ENCODE results near the gene MGAT4B.

The MGAT4B gene

GRCh38 chr5:179777909-179778308 is 28.8 kb downstream of the MGAT4B start:
- TF ChIP-seq MAX (IDR thresholded peaks at IDR 0.05) (no peak), FOXM1 (IDR thresholded peaks at IDR 0.05; ENCODE audit: borderline replicate concordance, low read depth) (no peak), NFIC (IDR thresholded peaks at IDR 0.05) (no peak), CREB1 (IDR thresholded peaks at IDR 0.05; ENCODE audit: low read depth) (no peak), TAF1 (IDR thresholded peaks at IDR 0.05; ENCODE audit: low read depth) (no peak)

- TF ChIP-seq TCF12 (IDR thresholded peaks at IDR 0.05; ENCODE audit: low read depth): no peak
- TF ChIP-seq RAD21 (IDR thresholded peaks at IDR 0.05; ENCODE audit: low read depth): no peak
- TF ChIP-seq USF1 (IDR thresholded peaks at IDR 0.05): no peak
- no peak for TF ChIP-seq MAX (IDR thresholded peaks at IDR 0.05)
- no peak for TF ChIP-seq TEAD4 (IDR thresholded peaks at IDR 0.05)
- TF ChIP-seq TAF1 (IDR thresholded peaks at IDR 0.05; ENCODE audit: low read depth): no peak
- no peak for TF ChIP-seq NFIC (IDR thresholded peaks at IDR 0.05)
- no peak for TF ChIP-seq ZBTB7A (IDR thresholded peaks at IDR 0.05; ENCODE audit: low read depth)
- TF ChIP-seq EGR1 (IDR thresholded peaks at IDR 0.05): no peak
- TF ChIP-seq YY1 (IDR thresholded peaks at IDR 0.05; ENCODE audit: low read depth): no peak
- TF ChIP-seq FOXM1 (IDR thresholded peaks at IDR 0.05; ENCODE audit: borderline replicate concordance, low read depth): no peak
- TF ChIP-seq EP300 (IDR thresholded peaks at IDR 0.05; ENCODE audit: borderline replicate concordance): no peak
- no peak for TF ChIP-seq CEBPB (IDR thresholded peaks at IDR 0.05)
- TF ChIP-seq CREB1 (IDR thresholded peaks at IDR 0.05; ENCODE audit: low read depth): no peak
- TF ChIP-seq REST (IDR thresholded peaks at IDR 0.05; ENCODE audit: low read depth): no peak
These were observed 29.2 kb downstream of the MGAT4B start for GRCh38 chr5:179777456-179777855.

GRCh38 chr5:179776411-179776938 is 30.2 kb downstream of the MGAT4B start:
- TF ChIP-seq FOXM1 (IDR thresholded peaks at IDR 0.05; ENCODE audit: borderline replicate concordance, low read depth) (no peak), USF1 (IDR thresholded peaks at IDR 0.05) (no peak), REST (IDR thresholded peaks at IDR 0.05; ENCODE audit: low read depth) (no peak), TEAD4 (IDR thresholded peaks at IDR 0.05) (no peak), ZBTB7A (IDR thresholded peaks at IDR 0.05; ENCODE audit: low read depth) (no peak), YY1 (IDR thresholded peaks at IDR 0.05; ENCODE audit: low read depth) (no peak), EGR1 (IDR thresholded peaks at IDR 0.05) (no peak), MAX (IDR thresholded peaks at IDR 0.05) (no peak), TCF12 (IDR thresholded peaks at IDR 0.05; ENCODE audit: low read depth) (no peak), RAD21 (IDR thresholded peaks at IDR 0.05; ENCODE audit: low read depth) (no peak), CEBPB (IDR thresholded peaks at IDR 0.05) (no peak)

GRCh38 chr5:179774442-179774841 is 32.2 kb downstream of the MGAT4B start:
- TF ChIP-seq MAX (IDR thresholded peaks at IDR 0.05): no peak
- no peak for TF ChIP-seq ZBTB7A (IDR thresholded peaks at IDR 0.05; ENCODE audit: low read depth)
- no peak for TF ChIP-seq REST (IDR thresholded peaks at IDR 0.05; ENCODE audit: low read depth)
- TF ChIP-seq TAF1 (IDR thresholded peaks at IDR 0.05; ENCODE audit: low read depth): no peak
- TF ChIP-seq NFIC (IDR thresholded peaks at IDR 0.05): no peak
- no peak for TF ChIP-seq EGR1 (IDR thresholded peaks at IDR 0.05)
- TF ChIP-seq TEAD4 (IDR thresholded peaks at IDR 0.05): no peak
- no peak for TF ChIP-seq USF1 (IDR thresholded peaks at IDR 0.05)
- TF ChIP-seq CEBPB (IDR thresholded peaks at IDR 0.05): no peak
- no peak for TF ChIP-seq FOXM1 (IDR thresholded peaks at IDR 0.05; ENCODE audit: borderline replicate concordance, low read depth)
- TF ChIP-seq TCF12 (IDR thresholded peaks at IDR 0.05; ENCODE audit: low read depth): no peak
- no peak for TF ChIP-seq EP300 (IDR thresholded peaks at IDR 0.05; ENCODE audit: borderline replicate concordance)
- TF ChIP-seq RAD21 (IDR thresholded peaks at IDR 0.05; ENCODE audit: low read depth): no peak
- no peak for TF ChIP-seq CREB1 (IDR thresholded peaks at IDR 0.05; ENCODE audit: low read depth)
